Erythroblast (primary cell): ENCODE results near the gene KLHL21.
"Not testable (repeated sequence)": the region's sequence is repeated elsewhere in the genome, so short reads cannot be mapped to it uniquely, and the experiment has no call there.

Source experiments
- GATA1 ChIP-seq: IDR thresholded peaks from 2 replicates; pipeline ENCODE4 v1.6.1; 2011; ENCODE audit warnings: low read depth, mild to moderate bottlenecking, control low read depth, low read length, moderate library complexity
- POLR2A ChIP-seq: IDR thresholded peaks from 2 replicates; pipeline ENCODE4 v1.6.1; 2011; ENCODE audit warnings: mild to moderate bottlenecking, low read length

GRCh38 chr1:6559161-6559560 lies 43.5 kb downstream of the KLHL21 start:
- not testable (repeated sequence) for TF ChIP-seq POLR2A, GATA1
